Upper lobe of right lung (tissue), 1 donor: ENCODE measurements around the gene ZMAT5. TPM values are rescaled to one million over a fixed set of nuclear protein-coding genes. Genes with fewer than 3 reads are reported as not detected.
"Not testable (repeated sequence)": the region's sequence is repeated elsewhere in the genome, so short reads cannot be mapped to it uniquely, and the experiment has no call there.

Experiments
- ATAC-seq: fragments of 200-7000 bp; cut with Tn5 transposase; one replicate; pipeline ENCODE4 v1.9.1; 2020; ENCODE audit warnings: mild to moderate bottlenecking, moderate library complexity
- DNase-seq: peaks from one replicate; pipeline ENCODE4 v3.0.0-alpha.2; 2020
- H3K27ac ChIP-seq: fragments of 200-600 bp; one replicate; pipeline ENCODE4 v1.8.0; 2022
- H3K27me3 ChIP-seq: fragments of 200-600 bp; one replicate; pipeline ENCODE4 v1.8.0; 2022; ENCODE audit warnings: mild to moderate bottlenecking
- H3K36me3 ChIP-seq: fragments of 200-600 bp; one replicate; pipeline ENCODE4 v1.8.0; 2022
- H3K4me1 ChIP-seq: fragments of 200-600 bp; one replicate; pipeline ENCODE4 v1.8.0; 2022
- H3K4me3 ChIP-seq: fragments of 200-600 bp; one replicate; pipeline ENCODE4 v1.8.0; 2022; ENCODE audit warnings: mild to moderate bottlenecking
- H3K9me3 ChIP-seq: fragments of 200-600 bp; one replicate; pipeline ENCODE4 v1.8.0; 2022
- intact Hi-C: fragments of 100-400 bp; cut with DNase I; formaldehyde crosslinking; loops from one replicate; pipeline ENCODE4 v1.11.0; 2022
- total RNA-seq: library from RNA; stranded (reverse); fragmentation: NEBNext Ultra II Directional; extraction: Animal tissue kit (Norgen Biotek cat#: 25700); gene quantifications from one replicate; pipeline ENCODE4 v1.2.1, GENCODE V29; 2021
- TF ChIP-seq, protein P1 (sequence below): fragments of 200-600 bp; IDR thresholded peaks from one replicate; pipeline ENCODE4 v1.8.0; 2022; ENCODE audit warnings: antibody characterized with exemption
- donor health status: DM: no; HTN: yes; CAD: no; lungs with severe emphysema.

The ZMAT5 gene
- total RNA-seq, 1 donor from 2014 or later: 16.8 TPM

DNA sequence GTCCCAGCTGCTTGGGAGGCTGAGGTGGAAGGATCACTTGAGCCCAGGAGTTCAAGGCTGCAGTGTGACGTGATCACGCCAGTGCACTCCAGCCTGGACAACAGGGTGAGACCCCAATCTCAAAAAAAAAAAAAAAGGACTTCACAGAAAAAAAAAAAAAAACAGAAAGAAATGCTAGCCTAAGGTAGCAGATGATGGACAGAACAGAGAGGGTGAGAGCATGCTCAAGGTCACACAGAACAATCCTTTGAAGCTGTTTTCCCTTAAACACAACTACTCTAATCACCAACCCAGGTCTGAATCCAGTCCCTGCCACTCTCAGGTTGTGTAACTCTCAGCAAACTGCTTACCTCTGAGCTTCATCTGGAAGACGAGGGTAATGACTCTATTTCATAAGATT, 9.7 kb downstream of the ZMAT5 start:
- intact Hi-C loops: no loop called here
- TF ChIP-seq, protein P1, sequence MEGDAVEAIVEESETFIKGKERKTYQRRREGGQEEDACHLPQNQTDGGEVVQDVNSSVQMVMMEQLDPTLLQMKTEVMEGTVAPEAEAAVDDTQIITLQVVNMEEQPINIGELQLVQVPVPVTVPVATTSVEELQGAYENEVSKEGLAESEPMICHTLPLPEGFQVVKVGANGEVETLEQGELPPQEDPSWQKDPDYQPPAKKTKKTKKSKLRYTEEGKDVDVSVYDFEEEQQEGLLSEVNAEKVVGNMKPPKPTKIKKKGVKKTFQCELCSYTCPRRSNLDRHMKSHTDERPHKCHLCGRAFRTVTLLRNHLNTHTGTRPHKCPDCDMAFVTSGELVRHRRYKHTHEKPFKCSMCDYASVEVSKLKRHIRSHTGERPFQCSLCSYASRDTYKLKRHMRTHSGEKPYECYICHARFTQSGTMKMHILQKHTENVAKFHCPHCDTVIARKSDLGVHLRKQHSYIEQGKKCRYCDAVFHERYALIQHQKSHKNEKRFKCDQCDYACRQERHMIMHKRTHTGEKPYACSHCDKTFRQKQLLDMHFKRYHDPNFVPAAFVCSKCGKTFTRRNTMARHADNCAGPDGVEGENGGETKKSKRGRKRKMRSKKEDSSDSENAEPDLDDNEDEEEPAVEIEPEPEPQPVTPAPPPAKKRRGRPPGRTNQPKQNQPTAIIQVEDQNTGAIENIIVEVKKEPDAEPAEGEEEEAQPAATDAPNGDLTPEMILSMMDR: no peak
- no peaks in the 10 kb centered on the region for H3K27me3 ChIP-seq
- no peak overlapping the region for H3K4me3 ChIP-seq
- DNase-seq: no peak
- no peak for ATAC-seq
- H3K9me3 ChIP-seq: no peaks in the 10 kb centered on the region
- H3K36me3 ChIP-seq: no peaks in the 10 kb centered on the region
- no peaks in the 10 kb centered on the region for H3K4me1 ChIP-seq
- no peak overlapping the region for H3K27ac ChIP-seq

DNA sequence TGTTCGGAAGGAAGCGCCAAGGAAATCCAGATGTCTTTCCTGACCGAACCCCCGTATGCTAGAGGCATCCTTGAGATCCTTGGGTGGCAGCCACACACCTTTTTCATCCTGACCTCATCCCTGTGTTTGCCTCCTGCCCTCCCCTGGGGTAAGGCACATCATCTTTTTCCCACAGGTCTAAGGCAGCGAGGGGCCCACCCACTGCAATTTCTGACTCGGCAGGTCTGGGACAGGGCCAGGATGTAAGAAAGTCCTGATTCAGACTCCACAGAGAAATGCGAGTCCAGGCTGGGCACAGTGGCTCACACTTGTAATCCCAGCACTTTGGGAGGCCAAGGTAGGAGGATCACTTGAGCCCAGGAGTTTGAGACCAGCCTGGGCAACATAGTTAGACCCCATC, 10.5 kb downstream of the ZMAT5 start:
- Histone ChIP-seq H3K27me3 (no peaks in the 10 kb centered on the region), H3K9me3 (no peaks in the 10 kb centered on the region), H3K4me3 (no peak overlapping the region), H3K27ac (no peak overlapping the region), H3K36me3 (no peaks in the 10 kb centered on the region), H3K4me1 (peaks cover 2% of the 10 kb centered on the region)
- intact Hi-C loops: no loop called here
- no peak for ATAC-seq
- TF ChIP-seq, protein P1: no peak
- DNase-seq: no peak

DNA sequence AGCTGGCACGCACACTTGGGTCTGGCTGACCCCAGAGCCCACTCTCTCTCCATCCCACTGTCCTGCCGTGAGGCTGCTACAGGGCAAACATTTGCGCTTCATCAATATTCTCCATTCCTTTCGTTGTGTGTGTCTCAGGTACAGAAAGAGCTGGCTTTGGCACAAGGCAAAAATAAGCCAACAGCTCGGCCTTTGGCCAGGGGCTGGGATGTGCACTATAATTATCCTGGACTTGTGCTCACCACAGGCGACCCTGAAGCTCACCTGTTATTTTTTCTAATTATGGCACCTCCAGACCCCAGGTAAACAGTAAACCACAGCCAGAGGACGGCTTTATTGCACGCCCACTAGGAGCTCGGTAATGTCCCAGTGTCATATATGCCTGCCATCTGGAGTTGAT, 10.9 kb downstream of the ZMAT5 start:
- intact Hi-C loops: no loop called here
- Histone ChIP-seq H3K36me3 (no peaks in the 10 kb centered on the region), H3K27ac (no peak overlapping the region), H3K27me3 (no peaks in the 10 kb centered on the region), H3K4me3 (no peak overlapping the region), H3K4me1 (peaks cover 2% of the 10 kb centered on the region), H3K9me3 (no peaks in the 10 kb centered on the region)
- DNase-seq (no peak), ATAC-seq (no peak)
- TF ChIP-seq, protein P1: no peak

DNA sequence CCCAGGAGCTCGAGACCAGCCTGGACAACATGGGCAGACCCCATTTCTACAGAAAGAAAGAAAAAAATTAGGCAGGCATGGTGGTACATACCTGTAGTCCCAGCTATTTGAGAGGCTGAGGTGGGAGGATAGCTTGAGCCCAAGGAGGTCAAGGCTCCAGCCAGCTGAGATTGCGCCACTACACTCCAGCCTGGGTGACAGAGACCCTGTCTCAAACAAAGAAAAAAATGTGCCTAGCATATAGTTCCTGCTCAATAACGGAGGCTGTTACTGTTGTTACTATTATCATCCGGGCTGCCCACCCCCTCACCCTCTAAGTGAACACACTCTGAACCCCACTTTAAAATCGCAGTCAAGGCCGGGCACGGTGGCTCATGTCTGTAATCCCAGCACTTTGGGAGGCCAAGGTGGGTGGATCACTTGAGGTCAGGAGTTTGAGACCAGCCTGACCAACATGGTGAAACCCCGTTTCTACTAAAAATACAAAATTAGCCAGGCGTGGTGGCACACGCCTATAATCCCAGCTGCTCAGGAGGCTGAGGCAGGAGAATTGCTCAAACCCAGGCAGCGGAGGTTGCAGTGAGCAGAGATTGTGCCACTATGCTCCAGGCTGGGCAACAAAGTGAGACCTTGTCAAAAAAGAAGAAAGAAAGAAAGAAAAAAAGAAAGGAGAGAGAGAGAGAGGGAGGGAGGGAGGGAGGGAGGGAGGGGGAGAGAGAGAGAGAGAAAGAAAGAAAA, 12.0 kb downstream of the ZMAT5 start:
- H3K4me3 ChIP-seq, intact Hi-C loops, H3K4me1 ChIP-seq, H3K36me3 ChIP-seq, H3K27ac ChIP-seq, H3K9me3 ChIP-seq, DNase-seq, H3K27me3 ChIP-seq, ATAC-seq: not testable (repeated sequence)

DNA sequence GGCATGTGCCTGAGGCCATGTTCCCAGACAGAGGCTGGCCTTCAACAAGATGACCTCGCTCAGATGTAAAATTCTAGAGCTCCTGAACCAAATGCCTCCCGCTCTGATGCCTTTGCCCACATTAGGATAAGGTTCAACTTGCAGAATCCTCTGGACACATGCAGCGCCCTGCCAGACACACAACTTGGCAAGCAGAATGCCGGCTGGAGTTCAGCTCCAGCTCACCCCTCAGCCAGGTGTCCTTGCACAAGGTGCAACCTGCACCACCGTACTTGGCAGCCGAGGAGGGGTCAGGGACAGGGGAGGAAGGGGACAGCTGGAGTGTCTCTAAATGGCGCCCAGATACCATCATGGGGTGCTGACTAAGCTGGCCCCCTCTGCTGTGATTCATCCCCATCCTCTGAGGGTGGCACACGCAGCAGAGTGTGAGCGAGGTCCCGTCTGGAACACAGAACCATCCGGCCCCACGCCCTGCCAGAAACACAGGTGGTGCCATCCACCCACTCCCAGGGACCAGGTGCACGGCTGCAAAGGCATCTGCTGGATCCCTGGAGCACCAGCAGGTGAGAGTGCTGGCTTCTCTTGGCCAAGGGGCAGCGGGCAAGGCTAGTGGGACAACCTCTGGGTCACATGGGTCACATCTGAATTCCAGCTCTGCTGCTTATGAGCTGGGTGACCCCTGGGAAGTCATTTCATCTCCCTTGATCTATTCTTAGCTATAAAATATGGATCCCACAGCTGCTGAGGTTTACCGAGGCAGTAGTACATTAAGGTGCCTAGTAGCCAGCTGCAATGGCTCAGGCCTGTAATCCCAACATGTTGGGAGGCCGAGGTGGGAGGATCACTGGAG, 12.8 kb downstream of the ZMAT5 start:
- Histone ChIP-seq H3K9me3 (no peaks in the 10 kb centered on the region), H3K4me3 (no peak overlapping the region), H3K27me3 (no peaks in the 10 kb centered on the region), H3K4me1 (peaks cover 2% of the 10 kb centered on the region), H3K27ac (no peak overlapping the region), H3K36me3 (peaks cover 4% of the 10 kb centered on the region)
- no peak for ATAC-seq
- TF ChIP-seq, protein P1: no peak
- intact Hi-C loops: no loop called here
- no peak for DNase-seq

DNA sequence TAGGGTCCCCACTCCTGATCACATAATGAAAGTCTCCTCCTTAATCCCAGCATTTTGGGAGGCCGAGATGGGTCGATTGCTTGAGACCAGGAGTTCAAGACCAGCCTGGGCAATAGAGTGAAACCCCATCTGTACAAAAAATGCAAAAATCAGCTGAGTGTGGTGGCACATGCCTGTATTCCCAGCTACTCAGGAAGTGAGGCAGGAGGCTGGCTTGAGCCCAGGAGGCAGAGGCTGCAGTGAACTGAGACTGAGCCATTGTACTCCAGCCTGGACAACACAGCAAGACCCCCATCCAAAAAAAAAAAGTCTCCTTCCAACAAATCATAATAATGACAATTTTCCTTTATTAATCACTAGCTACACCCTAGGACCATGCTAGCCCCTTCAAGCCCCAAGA, 15.1 kb downstream of the ZMAT5 start:
- Histone ChIP-seq H3K36me3 (peaks cover 16% of the 10 kb centered on the region), H3K4me1 (peaks cover 2% of the 10 kb centered on the region), H3K4me3 (no peak overlapping the region), H3K27ac (no peak overlapping the region), H3K27me3 (no peaks in the 10 kb centered on the region), H3K9me3 (no peaks in the 10 kb centered on the region)
- intact Hi-C loops: no loop called here
- TF ChIP-seq, protein P1: no peak
- DNase-seq (no peak), ATAC-seq (no peak)
